Neuronal stem cell (in vitro differentiated cells): ENCODE results near the gene POLRMT.
A peak's percentile ranks its signal among the peaks of the same experiment; 100 is the strongest.
"Not testable (repeated sequence)": the region's sequence is repeated elsewhere in the genome, so short reads cannot be mapped to it uniquely, and the experiment has no call there.

ENCODE experiments used
- DNase-seq: peaks from one replicate; pipeline ENCODE4 v3.0.0-alpha.2; 2013; ENCODE audit warnings: low spot score
- H2AFZ ChIP-seq: one replicate; pipeline ENCODE4 v1.6.1; 2013; ENCODE audit warnings: mild to moderate bottlenecking, low read length, inconsistent platforms
- H2AK5ac ChIP-seq: 2 replicates; pipeline ENCODE4 v1.6.1; 2013; ENCODE audit warnings: low read depth, mild to moderate bottlenecking, inconsistent platforms, low read length, moderate library complexity, mixed read lengths
- H2BK120ac ChIP-seq: 2 replicates; pipeline ENCODE4 v1.6.1; 2013; ENCODE audit warnings: low read depth, mild to moderate bottlenecking, inconsistent platforms, low read length, moderate library complexity, mixed read lengths
- H2BK12ac ChIP-seq: one replicate; pipeline ENCODE4 v1.6.1; 2013; ENCODE audit warnings: low read length, inconsistent platforms
- H2BK15ac ChIP-seq: 2 replicates; pipeline ENCODE4 v1.6.1; 2013; ENCODE audit warnings: mild to moderate bottlenecking, low read length, inconsistent platforms, mixed read lengths
- H2BK5ac ChIP-seq: one replicate; pipeline ENCODE4 v1.6.1; 2013; ENCODE audit warnings: inconsistent platforms, mild to moderate bottlenecking, low read length, moderate library complexity
- H3K14ac ChIP-seq: one replicate; pipeline ENCODE4 v1.6.1; 2013; ENCODE audit warnings: low read length, inconsistent platforms
- H3K18ac ChIP-seq: 2 replicates; pipeline ENCODE4 v1.6.1; 2013; ENCODE audit warnings: low read length, inconsistent platforms
- H3K23ac ChIP-seq: 2 replicates; pipeline ENCODE4 v1.6.1; 2013; ENCODE audit warnings: low read depth, mild to moderate bottlenecking, mixed read lengths, low read length, inconsistent platforms; ENCODE audit not compliant: poor library complexity
- H3K27ac ChIP-seq: replicated peaks from 3 replicates; pipeline ENCODE4 v1.5.1; 2013; ENCODE audit warnings: low read length, inconsistent platforms
- H3K27me3 ChIP-seq, 3 experiments: 2 replicates each; pipeline ENCODE4 v1.6.1; 2013; ENCODE audit warnings: low read length in 3 of 3, mild to moderate bottlenecking in 2 of 3, inconsistent platforms in 1 of 3, low read depth in 1 of 3, mixed read lengths in 1 of 3, moderate library complexity in 1 of 3; ENCODE audit not compliant: control insufficient read depth in 3 of 3, insufficient read depth in 3 of 3
- H3K36me3 ChIP-seq, 2 donors: replicated peaks in 1 of 2; 2 replicates each; pipeline ENCODE4 v1.6.1; 2013; ENCODE audit warnings: low read length in 2 of 2; ENCODE audit not compliant: control insufficient read depth in 2 of 2, insufficient read depth in 2 of 2
- H3K4ac ChIP-seq: 2 replicates; pipeline ENCODE4 v1.6.1; 2013; ENCODE audit warnings: inconsistent platforms, mild to moderate bottlenecking, low read length, moderate library complexity
- H3K4me1 ChIP-seq, 2 donors: 1 replicate in 1 of 2; 2 replicates in 1 of 2; pipeline ENCODE4 v1.6.1; 2013; ENCODE audit warnings: low read length in 2 of 2, low read depth in 1 of 2; ENCODE audit not compliant: control insufficient read depth in 2 of 2, insufficient read depth in 1 of 2
- H3K4me2 ChIP-seq: one replicate; pipeline ENCODE4 v1.6.1; 2013; ENCODE audit warnings: mild to moderate bottlenecking, low read length, inconsistent platforms; ENCODE audit not compliant: insufficient read depth, poor library complexity, severe bottlenecking
- H3K4me3 ChIP-seq, 2 donors: 2 replicates each; pipeline ENCODE4 v1.5.1; 2013; ENCODE audit warnings: low read length in 2 of 2, mild to moderate bottlenecking in 2 of 2, inconsistent platforms in 1 of 2, moderate library complexity in 1 of 2
- H3K79me1 ChIP-seq: one replicate; pipeline ENCODE4 v1.6.1; 2013; ENCODE audit warnings: low read depth, mild to moderate bottlenecking, inconsistent platforms, low read length, moderate library complexity
- H3K9ac ChIP-seq: one replicate; pipeline ENCODE4 v1.6.1; 2013; ENCODE audit warnings: mild to moderate bottlenecking, low read depth, low read length, inconsistent platforms; ENCODE audit not compliant: poor library complexity
- H3K9me3 ChIP-seq, 2 donors: replicated peaks in 1 of 2; 2 replicates each; pipeline versions ENCODE3 to v1.6.1; 2013; ENCODE audit warnings: low read length in 2 of 2, mild to moderate bottlenecking in 2 of 2, inconsistent platforms in 1 of 2, low read depth in 1 of 2, mixed read lengths in 1 of 2, moderate library complexity in 1 of 2; ENCODE audit not compliant: control insufficient read depth in 2 of 2, insufficient read depth in 1 of 2
- H4K8ac ChIP-seq: one replicate; pipeline ENCODE4 v1.6.1; 2013; ENCODE audit warnings: low read depth, mild to moderate bottlenecking, inconsistent platforms, low read length, moderate library complexity
- H4K91ac ChIP-seq: one replicate; pipeline ENCODE4 v1.6.1; 2013; ENCODE audit warnings: low read length, low read depth, mild to moderate bottlenecking, inconsistent platforms; ENCODE audit not compliant: poor library complexity
- WGBS, 2 donors: extraction: QIAGEN DNeasy Blood & Tissue Kit; methylation state at CpG; one replicate each; pipeline ENCODE4 v1.1.7; 2013; ENCODE audit warnings: missing lambda C conversion rate in 2 of 2, mixed read lengths in 1 of 2; ENCODE audit not compliant: insufficient read length in 2 of 2, insufficient replicate concordance in 1 of 2; ENCODE audit errors: extremely low coverage in 2 of 2; 5-methylcytosine and 5-hydroxymethylcytosine counted together

Gene POLRMT

GRCh38 chr19:666985-667573 is 33.7 kb upstream of the POLRMT start:
- H2BK120ac ChIP-seq, H3K14ac ChIP-seq, H3K27ac ChIP-seq, DNase-seq, H4K8ac ChIP-seq, H3K4me3 ChIP-seq, H3K4me2 ChIP-seq, H3K23ac ChIP-seq, H4K91ac ChIP-seq, H3K79me1 ChIP-seq, H3K9ac ChIP-seq, H3K18ac ChIP-seq, H2AFZ ChIP-seq, H2BK5ac ChIP-seq, H3K4ac ChIP-seq, H3K36me3 ChIP-seq, H3K27me3 ChIP-seq, H2BK12ac ChIP-seq, H3K4me1 ChIP-seq: not testable (repeated sequence)
- Histone ChIP-seq H2AK5ac (peak overlapping the region; percentile 84), H3K9me3 (peaks cover 9 to 10% of the 10 kb centered on the region in 2 donors), H2BK15ac (peak overlapping the region; percentile 78)
- no CpG with 5 or more reads among the region's 38 CpGs for WGBS, 2 donors

GRCh38 chr19:664913-665443 is 31.6 kb upstream of the POLRMT start:
- WGBS, 2 donors = no CpG with 5 or more reads among the region's 24 CpGs
- Histone ChIP-seq H2BK15ac (peak overlapping the region; percentile 85), H3K9ac (peak overlapping the region; percentile 70), H2AK5ac (peak overlapping the region; percentile 56), H2AFZ (peak overlapping the region; percentile 86), H3K4me2 (peak overlapping the region; percentile 25), H4K91ac (no peak overlapping the region), H2BK120ac (peak overlapping the region; percentile 87), H2BK12ac (peak overlapping the region; percentile 41), H3K36me3 (peaks cover 0 to 2% of the 10 kb centered on the region in 2 donors), H4K8ac (peak overlapping the region; percentile 92), H3K27me3 (peaks cover 0 to 2% (median 0%) of the 10 kb centered on the region in 3 experiments), H3K79me1 (peaks cover 26% of the 10 kb centered on the region), H2BK5ac (no peak overlapping the region), H3K4ac (no peak overlapping the region), H3K27ac (no peak overlapping the region), H3K4me3 (peak overlapping the region in 1 of 2 donors; percentile 7), H3K23ac (peak overlapping the region; percentile 85), H3K18ac (peak overlapping the region; percentile 98), H3K4me1 (peaks cover 14 to 16% of the 10 kb centered on the region in 2 donors), H3K9me3 (peaks cover 9 to 10% of the 10 kb centered on the region in 2 donors), H3K14ac (peak overlapping the region; percentile 94)
- DNase-seq = peak; percentile 87

GRCh38 chr19:663682-664117 is 30.4 kb upstream of the POLRMT start:
- Histone ChIP-seq H2BK12ac (no peak overlapping the region), H2BK15ac (peak overlapping the region; percentile 3), H2AK5ac (peak overlapping the region; percentile 98), H3K4ac (peak overlapping the region; percentile 26), H3K27ac (peak overlapping the region; percentile 76), H3K36me3 (peaks cover 0 to 2% of the 10 kb centered on the region in 2 donors), H4K8ac (no peak overlapping the region), H2BK120ac (no peak overlapping the region), H3K4me3 (peak overlapping the region; percentile 42 to 80), H4K91ac (no peak overlapping the region), H3K4me2 (no peak overlapping the region), H3K4me1 (peaks cover 14 to 16% of the 10 kb centered on the region in 2 donors), H2BK5ac (no peak overlapping the region), H3K23ac (peak overlapping the region; percentile 69), H2AFZ (peak overlapping the region; percentile 92), H3K18ac (peak overlapping the region; percentile 80), H3K79me1 (peaks cover 36% of the 10 kb centered on the region), H3K9me3 (peaks cover 9 to 10% of the 10 kb centered on the region in 2 donors), H3K14ac (no peak overlapping the region), H3K27me3 (peaks cover 0 to 2% (median 0%) of the 10 kb centered on the region in 3 experiments), H3K9ac (no peak overlapping the region)
- DNase-seq = no peak
- WGBS, 2 donors = no CpG with 5 or more reads among the region's 18 CpGs

- peak; percentile 86 for DNase-seq
- Histone ChIP-seq H2AFZ (peak within 1 kb of the TSS; percentile 92), H3K4me1 (peaks cover 14 to 16% of the 10 kb centered on the region in 2 donors), H2BK12ac (no peak within 1 kb of the TSS), H3K9ac (peak within 1 kb of the TSS; percentile 99), H3K27me3 (peaks cover 0 to 2% (median 0%) of the 10 kb centered on the region in 3 experiments), H2BK120ac (no peak within 1 kb of the TSS), H3K9me3 (peaks cover 9 to 10% of the 10 kb centered on the region in 2 donors), H3K4ac (peak within 1 kb of the TSS; percentile 37), H3K18ac (peak within 1 kb of the TSS; percentile 99), H4K91ac (no peak within 1 kb of the TSS), H3K79me1 (peaks cover 41% of the 10 kb centered on the region), H4K8ac (no peak within 1 kb of the TSS), H3K4me3 (peak within 1 kb of the TSS; percentile 71 to 95), H2BK15ac (peak within 1 kb of the TSS; percentile 78), H3K27ac (peak within 1 kb of the TSS; percentile 76), H2AK5ac (peak within 1 kb of the TSS; percentile 98), H2BK5ac (peak within 1 kb of the TSS; percentile 95), H3K14ac (peak within 1 kb of the TSS; percentile 99), H3K23ac (peak within 1 kb of the TSS; percentile 69), H3K4me2 (peak within 1 kb of the TSS; percentile 92), H3K36me3 (peaks cover 3 to 6% of the 10 kb centered on the region in 2 donors)
- WGBS, 2 donors = no CpG with 5 or more reads among the region's 97 CpGs
Observed at GRCh38 chr19:662962-663681, 29.8 kb upstream of the POLRMT start, which contains the start of gene RNF126. TSS of gene RNF126 (minus strand) at chr19:663214. CDS start at chr19:663121, 93 bp downstream.
